Measurements from ENCODE around the gene HSD17B4. TPM values are rescaled to one million over a fixed set of nuclear protein-coding genes. Genes with fewer than 3 reads are reported as not detected.
A peak's percentile ranks its signal among the peaks of the same experiment; 100 is the strongest.
"Not testable (repeated sequence)": the region's sequence is repeated elsewhere in the genome, so short reads cannot be mapped to it uniquely, and the experiment has no call there.

HSD17B4 gene
- total RNA-seq, 2 donors from 2014 or later, result 93.7 to 225 TPM

DNA sequence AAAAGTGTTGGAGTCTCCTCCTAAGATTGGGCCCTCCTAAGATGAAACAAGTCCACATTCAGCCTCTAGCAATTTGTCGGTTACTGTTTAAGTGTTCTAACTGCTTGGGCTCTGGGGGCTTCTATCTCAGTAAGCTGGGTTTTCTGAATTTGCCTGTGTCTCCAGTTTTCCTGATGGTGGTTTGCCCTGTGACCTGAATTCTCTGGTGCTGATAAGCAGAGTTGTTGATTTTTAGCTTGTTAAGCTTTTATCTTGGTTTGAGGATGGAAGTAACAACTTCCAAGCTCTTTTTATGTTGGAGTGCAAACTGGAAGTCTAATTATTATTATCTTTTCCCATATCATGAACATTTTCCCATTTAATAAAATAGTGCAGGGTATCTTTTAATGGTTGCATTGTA, 30.9 kb downstream of the HSD17B4 start:
- H3K36me3 ChIP-seq, result no peaks in the 10 kb centered on the region
- intact Hi-C loops (cut with DNase I), result no loop called here
- TF ChIP-seq POLR2AphosphoS5 (IDR thresholded peaks at IDR 0.05) (no peak), POLR2A (IDR thresholded peaks at IDR 0.05) (no peak)
- TF ChIP-seq, protein P1, sequence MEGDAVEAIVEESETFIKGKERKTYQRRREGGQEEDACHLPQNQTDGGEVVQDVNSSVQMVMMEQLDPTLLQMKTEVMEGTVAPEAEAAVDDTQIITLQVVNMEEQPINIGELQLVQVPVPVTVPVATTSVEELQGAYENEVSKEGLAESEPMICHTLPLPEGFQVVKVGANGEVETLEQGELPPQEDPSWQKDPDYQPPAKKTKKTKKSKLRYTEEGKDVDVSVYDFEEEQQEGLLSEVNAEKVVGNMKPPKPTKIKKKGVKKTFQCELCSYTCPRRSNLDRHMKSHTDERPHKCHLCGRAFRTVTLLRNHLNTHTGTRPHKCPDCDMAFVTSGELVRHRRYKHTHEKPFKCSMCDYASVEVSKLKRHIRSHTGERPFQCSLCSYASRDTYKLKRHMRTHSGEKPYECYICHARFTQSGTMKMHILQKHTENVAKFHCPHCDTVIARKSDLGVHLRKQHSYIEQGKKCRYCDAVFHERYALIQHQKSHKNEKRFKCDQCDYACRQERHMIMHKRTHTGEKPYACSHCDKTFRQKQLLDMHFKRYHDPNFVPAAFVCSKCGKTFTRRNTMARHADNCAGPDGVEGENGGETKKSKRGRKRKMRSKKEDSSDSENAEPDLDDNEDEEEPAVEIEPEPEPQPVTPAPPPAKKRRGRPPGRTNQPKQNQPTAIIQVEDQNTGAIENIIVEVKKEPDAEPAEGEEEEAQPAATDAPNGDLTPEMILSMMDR (IDR thresholded peaks at IDR 0.05), result no peak
- H3K4me1 ChIP-seq (replicated peaks), result no peaks in the 10 kb centered on the region
- H3K4me3 ChIP-seq, result no peak overlapping the region
- no peaks in the 10 kb centered on the region for H3K9me3 ChIP-seq
- DNase-seq (ENCODE audit: low spot score), result no peak
- H3K27ac ChIP-seq, result no peak overlapping the region
- 88% methylated on average over 1 of the region's 1 CpG for WGBS
- H3K27me3 ChIP-seq (replicated peaks; ENCODE audit: insufficient read depth), result no peaks in the 10 kb centered on the region

DNA sequence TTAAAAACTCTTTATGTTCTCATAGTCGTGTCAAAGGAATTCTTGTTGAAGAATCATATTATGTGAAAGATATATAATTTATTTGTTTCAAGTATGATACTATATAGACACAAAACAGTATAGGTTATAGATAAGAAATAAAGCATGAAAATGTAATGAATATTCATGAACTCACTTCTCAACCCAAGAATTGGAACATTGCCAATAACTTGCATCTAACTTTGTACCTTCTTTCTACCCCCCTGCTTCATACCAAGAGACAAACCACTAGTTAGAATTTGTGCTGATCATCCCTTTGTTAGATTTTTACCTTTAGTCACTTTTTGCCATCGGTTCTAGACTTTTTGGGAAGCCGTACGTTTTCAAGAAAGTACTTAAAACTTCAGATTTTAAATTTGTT, 32.6 kb downstream of the HSD17B4 start:
- Histone ChIP-seq H3K4me1 (replicated peaks) (no peaks in the 10 kb centered on the region), H3K36me3 (no peaks in the 10 kb centered on the region), H3K27ac (no peak overlapping the region), H3K4me3 (no peak overlapping the region), H3K27me3 (replicated peaks; ENCODE audit: insufficient read depth) (no peaks in the 10 kb centered on the region), H3K9me3 (no peaks in the 10 kb centered on the region)
- 96% methylated on average over 4 of the region's 4 CpGs for WGBS
- intact Hi-C loops (cut with DNase I), result no loop called here
- TF ChIP-seq POLR2A (IDR thresholded peaks at IDR 0.05) (no peak), POLR2AphosphoS5 (IDR thresholded peaks at IDR 0.05) (no peak)
- TF ChIP-seq, protein P1 (IDR thresholded peaks at IDR 0.05), result no peak
- DNase-seq (ENCODE audit: low spot score), result no peak

DNA sequence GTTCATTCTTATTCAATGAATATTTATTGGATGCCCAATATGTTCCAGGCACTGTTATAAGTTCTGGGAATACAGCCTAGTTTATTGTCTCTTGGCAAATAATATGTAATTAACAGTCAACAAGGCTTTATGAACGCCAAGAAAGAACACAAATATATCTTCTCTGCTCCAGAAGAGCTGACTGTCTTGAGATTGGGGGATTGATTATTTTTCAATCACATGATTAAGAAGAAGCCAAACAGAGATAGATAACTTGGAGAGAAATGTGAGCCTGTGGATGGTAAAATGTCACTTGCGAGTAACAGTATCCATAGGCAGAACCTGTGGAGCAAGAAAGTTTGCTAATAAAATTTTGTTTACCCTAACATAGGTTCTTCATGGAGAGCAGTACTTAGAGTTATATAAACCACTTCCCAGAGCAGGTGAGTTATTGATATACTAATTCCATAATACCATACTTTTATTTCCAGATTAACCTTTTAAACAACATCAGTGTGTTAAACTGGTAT, 49.4 kb downstream of the HSD17B4 start:
- DNase-seq (ENCODE audit: low spot score), result peak; percentile 30
- Histone ChIP-seq H3K4me3 (no peak overlapping the region), H3K9me3 (no peaks in the 10 kb centered on the region), H3K4me1 (replicated peaks) (no peaks in the 10 kb centered on the region), H3K27me3 (replicated peaks; ENCODE audit: insufficient read depth) (no peaks in the 10 kb centered on the region), H3K36me3 (no peaks in the 10 kb centered on the region), H3K27ac (peak overlapping the region; percentile 4 to 39)
- peak; percentile 64 for TF ChIP-seq POLR2AphosphoS5 (IDR thresholded peaks at IDR 0.05)
- no peak for TF ChIP-seq POLR2A (IDR thresholded peaks at IDR 0.05)
- intact Hi-C loops (cut with DNase I), result no loop called here
- 49% methylated on average over 2 of the region's 2 CpGs for WGBS

DNA sequence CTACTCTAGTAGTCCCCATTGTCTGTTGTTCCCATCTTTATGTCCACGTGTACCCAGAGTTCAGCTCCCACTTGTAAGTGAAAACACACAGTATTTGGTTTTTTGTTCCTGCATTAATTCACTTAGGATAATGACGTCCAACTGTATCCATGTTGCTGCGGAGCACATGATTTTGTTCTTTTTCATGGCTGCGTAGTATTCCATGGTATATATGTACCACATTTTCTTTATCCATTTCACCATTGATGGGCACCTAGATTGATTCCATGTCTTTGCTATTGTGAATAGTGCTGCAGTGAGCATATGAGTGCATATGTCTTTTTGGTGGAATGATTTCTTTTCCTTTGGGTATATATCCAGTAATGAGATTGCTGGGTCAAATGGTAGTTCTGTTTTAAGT, 51.6 kb downstream of the HSD17B4 start:
- H3K4me1 ChIP-seq (replicated peaks); DNase-seq (ENCODE audit: low spot score); H3K9me3 ChIP-seq; intact Hi-C loops (cut with DNase I); H3K27me3 ChIP-seq (replicated peaks; ENCODE audit: insufficient read depth); H3K27ac ChIP-seq; H3K4me3 ChIP-seq; H3K36me3 ChIP-seq: not testable (repeated sequence)
- 97% methylated on average over 4 of the region's 4 CpGs for WGBS

DNA sequence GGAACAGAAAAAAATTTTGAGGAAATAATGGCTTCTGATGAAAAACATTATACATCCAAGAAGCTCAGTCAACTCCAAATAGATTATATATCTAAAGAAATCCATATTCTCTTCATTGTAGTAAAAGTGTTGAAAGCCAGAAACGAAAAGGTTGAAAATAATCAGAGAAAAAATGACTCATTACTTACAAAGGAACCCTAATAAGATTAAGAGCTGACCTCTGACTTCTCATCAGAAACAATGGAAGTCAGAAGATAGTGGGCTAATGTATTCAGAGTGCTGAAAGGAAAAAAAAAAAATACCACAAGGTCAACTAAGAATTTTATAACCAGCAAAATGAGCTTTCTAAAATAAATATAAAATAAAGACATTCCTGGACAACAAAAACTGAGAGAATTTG, 60.0 kb downstream of the HSD17B4 start:
- no peaks in the 10 kb centered on the region for H3K27me3 ChIP-seq (replicated peaks; ENCODE audit: insufficient read depth)
- no peak overlapping the region for H3K4me3 ChIP-seq
- H3K4me1 ChIP-seq (replicated peaks), result no peaks in the 10 kb centered on the region
- no peaks in the 10 kb centered on the region for H3K36me3 ChIP-seq
- no peak for DNase-seq (ENCODE audit: low spot score)
- 90% methylated on average over 1 of the region's 1 CpG for WGBS
- H3K27ac ChIP-seq, result no peak overlapping the region
- no peaks in the 10 kb centered on the region for H3K9me3 ChIP-seq
- TF ChIP-seq POLR2AphosphoS5 (IDR thresholded peaks at IDR 0.05), result no peak
- TF ChIP-seq, protein P1 (IDR thresholded peaks at IDR 0.05), result no peak
- no peak for TF ChIP-seq POLR2A (IDR thresholded peaks at IDR 0.05)
- intact Hi-C loops (cut with DNase I), result no loop called here

DNA sequence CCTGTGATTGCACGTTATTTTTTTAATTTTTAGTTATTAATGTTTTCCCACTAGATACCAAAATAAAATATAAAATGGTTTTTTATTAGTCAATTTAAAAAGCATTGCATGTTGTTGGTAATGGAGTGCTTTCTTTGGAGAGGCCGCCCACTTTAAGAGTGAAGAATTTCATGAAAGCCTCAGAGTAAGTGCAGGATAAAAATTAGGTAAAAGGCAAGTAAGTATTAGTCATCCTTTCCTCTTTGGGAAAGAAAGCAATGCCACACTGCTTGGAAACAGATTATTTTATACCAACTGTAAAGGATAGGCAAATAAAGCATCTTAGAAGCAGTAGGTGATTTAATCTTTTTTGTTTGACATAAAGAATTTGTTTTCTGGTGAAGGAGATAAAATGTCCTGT, 62.9 kb downstream of the HSD17B4 start:
- Histone ChIP-seq H3K36me3 (no peaks in the 10 kb centered on the region), H3K4me1 (replicated peaks) (no peaks in the 10 kb centered on the region), H3K4me3 (no peak overlapping the region), H3K27me3 (replicated peaks; ENCODE audit: insufficient read depth) (no peaks in the 10 kb centered on the region), H3K9me3 (no peaks in the 10 kb centered on the region), H3K27ac (no peak overlapping the region)
- DNase-seq (ENCODE audit: low spot score), result no peak
- 94% methylated on average over 2 of the region's 2 CpGs for WGBS
- TF ChIP-seq, protein P1 (IDR thresholded peaks at IDR 0.05), result no peak
- TF ChIP-seq POLR2A (IDR thresholded peaks at IDR 0.05), result no peak
- no peak for TF ChIP-seq POLR2AphosphoS5 (IDR thresholded peaks at IDR 0.05)
- intact Hi-C loops (cut with DNase I), result no loop called here

DNA sequence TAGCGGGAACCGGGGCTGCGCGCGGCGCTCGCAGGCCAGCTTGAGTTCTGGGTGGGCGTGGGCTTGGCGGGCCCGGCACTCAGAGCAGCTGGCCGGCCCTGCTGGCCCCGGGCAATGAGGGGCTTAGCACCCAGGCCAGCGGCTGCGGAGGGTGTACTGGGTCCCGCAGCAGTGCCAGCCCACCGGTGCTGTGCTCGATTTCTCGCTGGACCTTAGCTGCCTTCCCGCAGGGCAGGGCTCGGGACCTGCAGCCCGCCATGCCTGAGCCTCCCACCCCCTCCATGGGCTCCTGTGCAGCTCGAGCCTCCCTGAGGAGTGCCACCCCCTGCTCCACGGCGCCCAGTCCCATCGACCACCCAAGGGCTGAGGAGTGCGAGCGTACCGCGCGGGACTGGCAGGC, 64.8 kb downstream of the HSD17B4 start:
- 96% methylated on average over 24 of the region's 30 CpGs for WGBS
- H3K4me1 ChIP-seq (replicated peaks); H3K9me3 ChIP-seq; DNase-seq (ENCODE audit: low spot score); H3K4me3 ChIP-seq; H3K27me3 ChIP-seq (replicated peaks; ENCODE audit: insufficient read depth); H3K27ac ChIP-seq; intact Hi-C loops (cut with DNase I); H3K36me3 ChIP-seq: not testable (repeated sequence)
